Measurements from ENCODE around the gene EDN2.

The EDN2 gene

DNA sequence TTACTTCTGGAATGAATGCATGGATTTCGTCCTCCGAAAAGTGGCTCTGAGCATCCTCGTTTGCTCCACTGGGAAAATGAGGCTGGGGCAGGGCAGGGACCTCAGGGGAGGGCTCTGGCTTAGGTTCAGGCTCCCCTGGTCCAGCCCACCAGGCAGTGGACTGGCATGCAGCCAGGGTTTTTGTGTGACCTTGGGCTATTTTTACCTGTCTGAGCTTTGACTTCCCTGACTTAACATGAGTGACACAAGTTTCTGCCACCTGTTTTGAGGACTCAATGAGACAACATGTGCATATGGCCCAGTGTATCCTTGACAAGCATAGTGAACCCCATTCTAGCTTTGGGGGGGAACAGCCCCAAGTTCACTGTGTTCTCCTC lies 32.6 kb upstream of the EDN2 start:
- DNase-seq (ENCODE audit: low read depth): no peak

DNA sequence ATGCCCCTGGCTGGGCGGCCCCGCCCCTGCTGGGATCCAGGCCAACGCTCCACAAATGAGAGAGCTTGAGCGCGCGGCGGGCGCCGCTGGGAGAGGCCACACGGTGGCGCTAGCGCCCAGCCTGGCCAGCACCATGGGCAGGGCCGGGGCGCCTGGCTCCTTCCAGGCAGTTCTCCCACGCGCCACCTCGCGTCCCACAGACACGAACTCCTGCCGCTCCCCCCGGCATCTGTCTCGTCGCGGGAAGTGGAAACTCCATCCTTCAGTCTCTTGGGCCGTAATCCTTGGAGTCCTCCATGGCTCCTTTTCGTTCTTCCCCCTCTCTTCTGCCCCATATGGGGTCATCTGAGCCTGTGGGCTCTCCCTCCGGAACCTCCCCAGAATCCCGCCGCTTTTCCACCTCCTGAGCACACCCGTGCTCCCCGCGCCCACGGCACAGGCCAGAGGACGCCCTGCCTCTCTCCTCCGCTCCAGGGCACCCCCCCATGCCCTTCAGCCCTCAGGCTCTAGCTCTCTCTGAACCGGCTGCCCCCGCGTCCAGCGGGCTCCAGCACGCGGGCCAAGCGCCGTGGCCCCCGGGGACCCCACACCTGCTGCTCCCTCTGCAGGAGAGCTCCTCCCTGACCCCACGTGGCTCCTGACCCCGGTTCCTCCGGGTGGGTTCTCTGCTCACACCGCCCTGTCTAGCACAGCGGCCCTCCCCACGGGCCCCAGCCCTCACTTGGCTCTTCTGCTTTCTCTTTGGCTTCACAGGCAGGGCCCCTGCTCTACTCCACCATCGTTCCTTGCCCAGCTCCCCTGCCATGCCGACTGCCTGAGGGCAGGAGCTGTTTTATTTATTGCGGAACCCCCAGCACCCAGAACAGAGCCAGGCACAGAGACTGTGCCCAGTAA lies 31.9 kb upstream of the EDN2 start:
- DNase-seq (ENCODE audit: low read depth): peak; percentile 38

DNA sequence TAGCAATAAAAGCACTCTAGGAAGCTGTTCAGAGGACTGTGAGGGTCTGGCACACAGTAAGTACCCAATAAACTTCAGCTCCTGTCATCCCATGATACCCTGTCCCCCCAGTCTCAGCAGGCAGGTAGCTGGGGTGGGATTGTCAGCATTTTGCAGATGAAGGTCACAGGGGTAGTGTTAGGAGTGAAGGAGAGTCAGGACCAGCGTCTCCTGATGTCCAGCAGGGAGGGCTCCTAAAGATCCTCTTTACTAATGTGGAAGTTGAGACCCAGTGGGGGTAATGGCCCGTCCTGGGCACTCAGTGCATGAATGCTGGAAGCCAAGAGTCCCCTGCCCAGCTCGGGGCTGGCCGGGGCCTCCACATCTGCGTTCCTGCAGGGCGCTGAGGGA lies 31.3 kb upstream of the EDN2 start:
- no peak for DNase-seq (ENCODE audit: low read depth)

DNA sequence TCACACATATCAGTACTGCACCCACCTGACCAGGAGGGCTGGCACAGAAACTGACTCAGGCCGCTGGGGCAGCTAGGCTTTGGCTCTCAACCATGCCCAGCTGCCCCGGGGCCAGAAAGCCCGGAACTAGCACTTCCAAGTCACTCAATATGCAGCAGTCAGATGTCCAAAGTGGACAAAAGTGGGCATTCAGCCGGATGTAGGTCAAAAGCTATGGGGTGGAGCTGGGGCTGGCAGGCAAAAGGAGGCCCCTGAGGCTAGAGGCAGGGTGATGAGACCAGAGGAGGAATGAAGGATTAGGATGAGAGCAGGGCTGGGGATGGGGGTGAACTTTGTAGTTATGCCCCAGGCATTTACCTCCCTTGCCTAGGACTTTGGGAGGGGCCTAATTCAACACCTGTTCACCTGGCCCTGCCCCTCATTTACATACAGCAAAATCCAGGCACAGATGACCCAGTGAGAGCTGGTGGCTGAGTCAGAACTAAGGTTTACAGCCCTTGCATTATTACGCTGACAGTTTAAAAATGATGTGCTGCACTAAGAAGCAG lies 30.7 kb upstream of the EDN2 start:
- no peak for DNase-seq (ENCODE audit: low read depth)

DNA sequence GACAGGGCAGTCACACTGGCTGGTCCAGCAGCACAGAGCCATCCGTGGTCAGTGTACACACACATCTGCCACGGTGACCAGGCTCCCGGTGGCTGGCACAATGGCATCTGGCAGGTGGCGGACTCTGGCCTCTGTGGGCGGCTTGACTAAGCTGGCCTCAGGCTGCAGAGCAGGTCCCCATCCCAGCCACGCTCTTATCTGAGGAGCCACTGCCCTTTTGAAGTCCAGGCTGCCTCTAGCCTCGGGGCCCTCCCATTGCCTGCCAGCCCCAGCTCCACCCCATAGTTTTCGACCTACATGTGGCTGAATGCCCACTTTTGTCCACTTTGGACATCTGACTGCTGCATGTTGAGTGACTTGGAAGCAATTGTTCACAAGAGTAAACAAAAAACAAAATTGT lies 29.9 kb upstream of the EDN2 start:
- no peak for DNase-seq (ENCODE audit: low read depth)

DNA sequence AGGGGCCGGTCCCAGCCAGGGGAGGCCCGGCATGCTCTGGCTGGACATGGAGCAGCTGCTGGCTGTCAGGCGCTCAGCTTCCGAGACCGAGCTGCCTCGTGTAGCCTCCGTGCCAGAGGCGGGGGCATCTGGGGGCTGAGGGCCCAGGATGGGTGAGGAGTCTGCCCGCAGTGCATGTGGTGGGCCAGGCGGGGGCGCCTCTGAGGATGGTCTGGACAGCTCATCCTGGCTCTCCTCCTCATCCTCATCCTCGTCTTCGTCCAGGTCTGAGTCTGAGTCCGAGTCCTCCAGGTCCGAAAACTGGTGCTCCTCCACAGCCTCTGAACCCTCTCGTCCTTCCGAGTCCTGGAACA lies 28.9 kb upstream of the EDN2 start:
- no peak for DNase-seq (ENCODE audit: low read depth)

DNA sequence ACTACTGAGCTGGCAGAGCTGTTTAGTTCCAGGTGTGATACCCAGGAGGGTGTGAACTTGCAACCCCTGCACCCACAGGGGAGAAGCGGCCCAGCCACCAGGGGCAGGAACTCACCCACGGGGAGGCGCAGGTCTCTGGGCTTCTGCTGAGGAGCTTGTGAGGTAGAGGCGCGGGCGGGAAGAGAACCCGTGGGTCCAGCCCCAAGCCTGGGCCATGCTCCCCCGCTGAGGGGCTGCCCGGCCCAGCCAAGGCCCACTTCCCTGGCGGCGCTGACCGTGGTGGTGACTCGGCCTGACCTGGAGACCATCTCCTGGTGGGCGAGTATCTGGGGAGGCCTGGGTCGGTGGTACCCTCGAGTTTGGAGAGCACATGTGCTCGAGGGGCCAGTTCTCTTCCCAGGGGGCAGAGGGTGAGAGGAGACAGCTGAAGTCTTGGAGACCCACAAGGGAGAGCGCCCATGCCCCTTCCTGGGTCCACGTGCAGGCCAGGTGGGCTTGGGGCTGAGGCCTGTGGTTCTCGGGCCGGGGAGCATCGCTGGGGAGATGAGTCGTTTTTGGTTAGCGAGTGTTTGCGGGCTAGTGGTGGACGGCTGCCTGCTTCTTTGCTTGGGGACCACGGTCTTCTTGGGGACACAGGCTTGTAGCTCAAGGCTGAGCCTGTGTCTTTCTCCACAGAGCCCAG lies 28.4 kb upstream of the EDN2 start:
- no peak for DNase-seq (ENCODE audit: low read depth)

DNA sequence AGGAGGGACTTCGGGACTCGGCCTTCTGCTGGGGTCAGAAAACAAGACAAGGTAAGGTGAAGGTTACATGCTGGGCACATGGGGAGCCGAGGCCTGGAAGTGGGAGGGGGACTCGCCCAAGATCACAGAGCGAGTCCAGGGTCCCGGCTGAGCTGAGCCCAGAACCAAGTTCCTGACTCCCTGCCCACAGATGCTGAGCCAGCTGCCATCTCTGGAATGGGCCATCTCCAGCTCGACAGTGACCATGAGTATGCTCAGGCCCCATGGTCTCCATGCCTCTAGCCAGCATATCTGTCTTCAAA lies 26.7 kb upstream of the EDN2 start:
- DNase-seq (ENCODE audit: low read depth): no peak

DNA sequence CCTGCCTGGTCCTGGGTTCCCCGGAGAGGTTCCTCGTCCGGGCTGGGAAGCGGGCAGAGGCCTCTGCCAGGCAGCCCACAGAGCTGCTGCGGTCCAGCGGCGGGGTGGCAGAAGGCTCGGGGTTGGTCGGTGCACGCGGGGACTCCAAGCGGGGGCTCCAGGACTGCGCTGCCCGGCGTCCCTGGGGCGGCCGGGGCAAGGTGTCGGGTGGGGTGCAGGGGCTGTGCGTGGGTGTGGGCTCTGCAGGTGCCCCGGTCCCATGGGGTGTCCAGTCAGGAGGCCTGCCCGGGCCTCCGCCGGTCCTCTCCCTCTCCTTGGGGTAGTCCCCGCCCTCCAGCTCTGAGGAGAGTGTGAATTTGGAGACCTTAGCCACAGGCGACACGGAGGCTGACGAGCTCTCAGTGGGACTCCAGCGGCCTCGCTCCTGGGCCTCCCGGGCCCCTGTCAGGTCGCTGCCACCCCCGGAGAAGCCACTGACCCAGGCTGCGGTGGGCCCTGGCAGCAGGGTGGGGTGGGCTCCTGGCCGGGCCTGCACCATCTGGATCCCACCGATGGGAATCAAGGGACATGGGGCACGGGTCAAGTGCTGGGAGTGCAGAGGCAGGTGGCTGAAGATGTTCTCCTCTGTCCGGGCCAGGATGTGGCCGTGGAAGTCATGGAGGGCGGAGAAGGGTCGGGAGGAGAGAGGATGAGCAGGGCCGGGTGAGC lies 26.2 kb upstream of the EDN2 start:
- DNase-seq (ENCODE audit: low read depth): no peak

DNA sequence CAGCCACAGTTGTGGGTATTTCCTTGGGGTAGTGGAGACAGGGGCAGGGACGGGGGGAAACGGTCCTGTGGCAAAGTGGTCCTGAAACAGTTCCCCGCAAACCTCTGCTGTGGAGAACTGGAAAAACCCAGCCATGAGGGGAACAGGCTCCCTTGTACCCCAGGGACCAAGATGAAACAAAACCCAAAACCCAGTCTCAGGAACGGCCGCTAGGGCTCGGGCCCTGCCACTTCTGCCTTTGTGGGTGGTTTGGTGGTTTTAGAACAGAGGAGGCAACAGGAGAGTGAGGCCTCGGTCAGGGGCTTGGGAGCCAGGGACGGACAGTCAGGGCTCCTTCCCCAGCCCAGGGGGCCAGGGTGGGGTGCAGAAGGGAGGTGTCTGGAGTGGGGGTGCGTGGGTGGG lies 24.8 kb upstream of the EDN2 start:
- DNase-seq (ENCODE audit: low read depth): no peak

DNA sequence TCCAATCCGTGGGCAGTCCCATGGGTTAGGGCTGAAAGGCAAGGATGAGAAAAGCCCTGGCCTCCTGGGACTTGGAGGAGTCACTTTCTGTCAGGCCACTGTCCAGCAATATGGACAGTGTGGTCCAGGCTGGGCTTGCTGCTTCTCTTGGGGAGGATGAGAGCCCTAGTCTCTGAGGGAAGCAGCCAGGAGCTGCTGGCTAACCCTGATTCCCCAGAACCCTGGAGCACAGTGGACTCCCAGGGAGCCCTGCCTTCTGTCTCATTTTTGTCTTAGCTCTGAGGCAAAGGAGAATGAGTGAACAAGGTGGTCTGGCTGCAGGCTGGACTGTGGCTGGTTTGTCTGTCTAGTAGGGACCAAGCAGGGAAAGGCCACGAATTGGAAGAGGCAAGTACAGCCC lies 23.8 kb upstream of the EDN2 start:
- DNase-seq (ENCODE audit: low read depth): no peak

DNA sequence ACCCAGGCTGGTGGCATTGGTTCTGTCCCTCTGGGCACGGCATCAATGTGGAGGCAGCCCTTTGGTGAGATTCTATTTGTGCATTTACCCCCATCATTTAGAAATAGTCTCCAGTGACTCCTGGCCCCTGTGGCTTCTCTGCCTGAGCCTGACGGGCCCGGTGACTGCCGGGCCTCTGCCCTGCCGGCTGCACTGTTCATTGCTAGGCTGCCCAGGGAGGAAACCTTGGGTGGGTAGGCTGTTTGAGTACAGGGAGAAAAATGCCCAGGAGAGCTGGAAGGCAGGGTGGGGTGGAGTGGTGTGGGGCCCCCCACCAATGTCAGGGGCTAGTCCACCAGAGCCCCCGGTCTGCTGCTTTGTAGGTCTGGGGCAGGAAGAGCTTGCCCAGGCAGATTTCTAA lies 23.4 kb upstream of the EDN2 start:
- no peak for DNase-seq (ENCODE audit: low read depth)

DNA sequence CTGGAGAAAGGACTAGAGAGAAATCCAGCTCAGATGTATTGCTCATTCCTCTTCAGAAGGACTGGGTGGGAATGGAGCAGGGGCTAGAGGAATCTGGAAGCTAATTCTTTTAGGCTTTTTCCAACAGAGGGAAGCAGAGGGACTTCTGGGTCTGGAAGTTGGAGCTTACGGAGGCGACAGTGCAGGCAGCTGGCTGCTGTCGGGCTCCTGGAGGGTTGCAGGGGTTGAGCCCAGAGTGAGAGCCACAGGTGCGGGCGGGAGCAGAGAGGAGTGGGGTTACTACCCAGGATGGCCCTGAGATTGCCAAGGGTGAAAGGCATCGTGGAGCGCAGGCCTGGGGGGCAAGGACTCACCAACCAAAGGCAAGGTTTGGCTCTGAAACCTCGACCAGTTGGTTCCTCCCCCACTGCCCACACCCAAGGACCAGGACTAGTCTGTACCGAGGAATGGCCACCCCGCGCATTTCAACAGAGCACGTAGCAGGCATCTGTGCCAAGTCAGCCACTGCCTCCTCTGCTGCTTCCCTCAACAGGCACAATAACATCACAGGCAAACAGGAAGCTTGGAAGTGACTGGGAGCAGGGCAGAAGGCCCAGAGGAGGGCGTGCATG lies 22.7 kb upstream of the EDN2 start:
- no peak for DNase-seq (ENCODE audit: low read depth)

DNA sequence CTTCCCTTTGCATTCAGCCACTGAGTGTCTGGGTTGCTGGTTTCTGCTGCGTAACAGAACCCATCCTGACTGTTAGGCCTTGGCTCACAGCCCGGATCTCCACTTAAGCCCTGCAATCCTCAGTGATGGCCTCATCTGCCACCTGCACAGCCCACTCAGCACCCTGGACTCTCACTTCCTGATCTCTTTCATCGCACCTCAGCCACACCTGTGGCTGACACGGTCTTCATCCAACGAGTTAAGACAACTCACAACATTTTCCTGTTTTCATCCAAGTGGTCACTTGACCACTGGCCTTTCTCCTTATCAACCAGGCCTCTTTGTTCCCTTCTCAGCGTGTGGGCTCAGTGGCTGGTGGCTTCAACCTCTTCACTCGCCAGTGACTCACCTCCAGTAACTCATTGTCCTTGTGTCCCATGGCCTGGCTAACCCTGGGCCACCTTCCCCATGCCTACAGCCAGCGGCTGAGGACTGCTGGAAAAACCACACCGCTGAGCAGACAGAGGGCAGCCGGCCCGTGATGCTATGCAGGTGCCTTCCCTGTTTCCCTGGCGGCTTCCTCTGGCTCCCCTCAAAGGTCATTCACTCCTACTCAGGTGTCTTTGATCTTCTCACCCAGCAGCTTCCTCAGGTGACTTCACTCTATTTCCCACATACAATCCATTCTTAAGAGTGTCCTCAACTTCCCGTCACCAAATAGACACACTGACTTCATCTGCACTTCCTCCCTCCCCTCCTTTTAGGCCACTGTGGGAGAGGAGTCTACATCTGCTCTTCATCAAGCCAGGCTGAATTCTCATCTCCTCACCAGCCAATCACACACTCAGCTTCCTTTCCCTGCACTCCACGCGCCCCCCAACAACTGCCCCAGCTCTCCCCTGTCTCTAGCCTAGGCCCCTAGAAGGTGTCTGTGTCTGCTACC lies 19.9 kb upstream of the EDN2 start:
- no peak for DNase-seq (ENCODE audit: low read depth)

DNA sequence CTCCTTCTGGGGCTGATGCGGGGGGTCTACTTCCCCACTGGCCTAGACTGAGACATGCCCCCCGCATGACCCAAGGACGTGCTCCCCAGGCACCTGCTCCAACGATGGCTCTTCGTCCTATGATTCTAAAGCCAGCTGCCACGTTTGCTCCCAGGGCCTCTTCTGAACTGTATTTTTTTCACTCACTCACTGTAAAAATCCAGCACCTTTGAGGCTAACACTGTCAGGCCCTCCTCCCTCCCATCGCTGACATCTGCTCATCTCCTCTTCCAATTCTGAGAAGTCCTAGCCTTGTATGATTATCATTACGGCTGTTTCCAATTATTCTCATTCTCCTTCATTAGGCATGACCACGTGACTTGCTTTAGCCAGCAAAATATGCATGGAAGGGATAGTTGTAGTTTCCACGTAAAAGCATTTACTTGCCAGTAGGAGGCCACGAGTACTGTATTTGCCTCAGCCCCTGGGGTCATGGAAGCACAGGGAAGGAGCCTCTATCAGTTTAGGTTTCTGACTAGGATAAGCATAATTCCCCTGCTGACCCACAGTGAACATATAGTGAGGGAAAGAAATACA lies 19.1 kb upstream of the EDN2 start:
- no peak for DNase-seq (ENCODE audit: low read depth)

DNA sequence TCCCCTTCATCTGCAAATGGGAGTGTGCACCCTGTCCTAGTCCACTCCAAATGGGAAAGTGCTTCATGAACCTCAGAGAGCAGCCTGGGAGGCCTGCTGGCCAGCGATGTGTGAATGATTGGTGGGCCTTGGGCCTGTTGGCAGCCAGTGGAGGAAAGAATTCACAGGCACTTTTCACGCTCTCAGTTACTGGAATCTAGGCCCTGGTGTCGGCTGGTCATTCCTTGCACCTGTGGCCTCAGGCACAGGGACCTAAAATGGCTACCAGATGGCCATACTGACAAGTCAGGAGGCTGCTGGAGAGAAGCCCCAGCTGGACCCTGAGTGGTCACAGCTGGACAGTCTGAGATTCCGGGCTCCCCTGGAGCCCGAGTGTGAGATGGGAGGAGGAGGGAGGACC lies 18.4 kb upstream of the EDN2 start:
- DNase-seq (ENCODE audit: low read depth): no peak

DNA sequence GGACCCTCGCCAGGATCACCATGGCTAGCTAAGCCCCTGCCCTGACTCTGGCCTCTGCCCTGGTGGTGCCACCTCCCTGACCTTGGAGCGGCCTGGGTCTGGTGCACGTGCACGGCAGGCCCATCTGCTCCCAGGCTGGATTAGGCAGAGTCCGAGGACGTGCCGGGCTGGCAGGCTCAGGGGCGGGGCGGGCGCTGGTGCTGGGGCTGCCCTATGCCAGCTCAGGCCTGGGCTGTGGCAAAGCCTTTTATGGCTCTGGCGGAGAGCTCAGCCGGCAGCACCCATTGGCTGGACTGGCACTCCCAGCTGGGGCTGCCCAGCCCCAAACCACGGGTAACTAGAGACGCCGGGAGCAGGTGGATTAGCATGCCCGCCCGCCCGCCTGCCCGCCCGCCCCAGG lies 17.1 kb upstream of the EDN2 start:
- DNase-seq (ENCODE audit: low read depth): no peak

DNA sequence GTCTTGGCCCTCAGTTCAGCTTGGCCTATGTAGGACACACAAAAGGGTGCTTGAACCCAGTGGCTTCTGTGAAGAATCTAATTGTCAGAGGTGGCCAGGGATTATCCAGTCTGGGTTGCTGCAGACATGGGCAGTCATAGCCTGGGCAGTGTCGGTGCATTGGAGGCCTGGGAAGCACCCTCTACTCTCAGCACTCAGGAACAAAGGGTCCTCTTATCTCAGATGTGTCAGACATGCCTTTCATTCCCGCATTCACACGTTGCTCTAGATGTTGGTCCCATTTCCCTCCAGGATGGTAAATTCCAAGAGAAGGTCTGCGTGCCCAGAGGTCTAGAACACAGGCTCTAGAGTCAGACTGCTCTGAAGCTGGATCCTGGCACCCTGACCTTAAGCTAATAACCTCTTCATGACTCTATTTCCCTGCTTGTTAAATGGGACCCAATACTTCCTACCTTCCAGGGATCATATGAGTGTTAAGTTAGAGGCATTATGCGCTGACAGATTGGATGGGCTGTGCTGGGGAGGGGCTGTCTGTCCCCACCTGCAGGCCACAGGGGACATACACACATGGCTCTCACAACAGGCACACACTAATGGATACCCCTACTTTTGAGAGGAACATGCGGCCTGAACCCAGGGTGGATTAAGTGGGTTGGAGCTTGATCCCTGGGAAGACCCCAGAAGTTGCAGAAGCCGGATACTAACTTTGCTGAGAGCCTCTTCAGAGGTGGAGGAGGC lies 16.5 kb upstream of the EDN2 start:
- no peak for DNase-seq (ENCODE audit: low read depth)

DNA sequence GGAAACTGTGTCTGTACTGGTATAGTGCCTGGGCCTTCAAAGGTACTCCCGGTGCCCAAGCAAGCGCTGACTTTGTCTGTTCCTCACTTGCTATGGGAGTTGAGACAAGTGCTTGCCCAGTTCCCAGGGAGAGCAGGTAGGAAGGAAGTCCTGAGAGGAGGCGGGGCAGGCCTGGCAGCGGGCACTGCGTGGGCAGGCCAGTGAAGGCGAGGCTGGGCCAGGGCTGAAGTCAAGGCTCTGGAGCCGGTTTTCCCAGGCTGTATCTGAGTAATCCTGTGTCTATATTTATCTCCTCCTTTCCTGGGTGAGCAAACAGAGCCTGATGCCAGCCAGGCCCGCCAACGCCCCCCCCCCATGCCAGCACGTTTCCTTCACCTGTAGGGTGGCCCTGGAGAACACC lies 15.9 kb upstream of the EDN2 start:
- DNase-seq (ENCODE audit: low read depth): no peak

DNA sequence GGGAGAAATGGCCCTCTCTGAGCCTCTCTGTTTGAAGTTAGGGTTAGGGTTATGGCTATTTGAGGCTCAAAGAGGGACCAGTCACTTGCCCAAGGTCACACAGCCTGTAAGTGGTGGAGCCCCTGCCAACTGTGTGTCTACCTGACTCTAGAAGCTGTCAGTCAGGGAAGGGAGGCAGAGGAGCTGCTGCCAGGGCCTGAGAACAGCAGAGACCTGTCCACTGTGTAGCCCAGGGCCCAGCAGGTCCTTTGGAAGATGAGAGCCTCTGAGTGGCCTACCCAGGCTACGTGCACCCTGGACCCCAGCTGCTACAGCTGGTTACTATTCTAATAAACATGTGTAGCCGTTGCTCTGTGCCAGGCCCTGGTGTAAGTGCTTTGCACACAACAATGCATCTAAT lies 15.1 kb upstream of the EDN2 start:
- no peak for DNase-seq (ENCODE audit: low read depth)

DNA sequence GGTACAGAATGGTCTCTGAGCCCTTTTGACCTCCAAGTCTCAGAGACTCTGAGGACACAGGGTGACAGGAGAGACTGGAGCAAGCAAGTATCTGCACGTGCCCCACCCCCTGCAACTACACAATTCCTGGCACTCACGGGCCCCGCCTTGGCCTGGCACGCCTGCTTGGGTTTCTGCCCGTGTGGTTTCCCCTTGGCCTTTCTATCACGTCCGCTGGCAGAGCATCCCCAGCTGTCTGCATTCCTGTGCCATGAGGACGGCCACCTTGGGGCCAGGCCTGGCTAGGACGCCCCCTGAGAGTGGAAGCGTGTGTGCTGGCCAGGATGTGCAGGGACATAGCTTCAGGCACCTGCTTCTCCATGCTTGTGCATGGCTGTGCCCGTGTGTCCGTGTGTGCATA lies 14.3 kb upstream of the EDN2 start:
- DNase-seq (ENCODE audit: low read depth): no peak
